Forelimb muscle (tissue), 1 donor: ENCODE results near the gene PALLD. TPM values are rescaled to one million over a fixed set of nuclear protein-coding genes. Genes with fewer than 3 reads are reported as not detected.

Experiments used
- DNase-seq: peaks from one replicate; pipeline ENCODE4 v3.0.0-alpha.2; 2013; ENCODE audit warnings: low read depth
- polyA plus RNA-seq: library from polyadenylated mRNA; unstranded; fragments of 120-200 nt; gene quantifications from one replicate; pipeline ENCODE4 v1.2.1, GENCODE V29; 2013; ENCODE audit not compliant: insufficient read length

PALLD gene
- polyA plus RNA-seq, 1 donor: 167 TPM

DNA sequence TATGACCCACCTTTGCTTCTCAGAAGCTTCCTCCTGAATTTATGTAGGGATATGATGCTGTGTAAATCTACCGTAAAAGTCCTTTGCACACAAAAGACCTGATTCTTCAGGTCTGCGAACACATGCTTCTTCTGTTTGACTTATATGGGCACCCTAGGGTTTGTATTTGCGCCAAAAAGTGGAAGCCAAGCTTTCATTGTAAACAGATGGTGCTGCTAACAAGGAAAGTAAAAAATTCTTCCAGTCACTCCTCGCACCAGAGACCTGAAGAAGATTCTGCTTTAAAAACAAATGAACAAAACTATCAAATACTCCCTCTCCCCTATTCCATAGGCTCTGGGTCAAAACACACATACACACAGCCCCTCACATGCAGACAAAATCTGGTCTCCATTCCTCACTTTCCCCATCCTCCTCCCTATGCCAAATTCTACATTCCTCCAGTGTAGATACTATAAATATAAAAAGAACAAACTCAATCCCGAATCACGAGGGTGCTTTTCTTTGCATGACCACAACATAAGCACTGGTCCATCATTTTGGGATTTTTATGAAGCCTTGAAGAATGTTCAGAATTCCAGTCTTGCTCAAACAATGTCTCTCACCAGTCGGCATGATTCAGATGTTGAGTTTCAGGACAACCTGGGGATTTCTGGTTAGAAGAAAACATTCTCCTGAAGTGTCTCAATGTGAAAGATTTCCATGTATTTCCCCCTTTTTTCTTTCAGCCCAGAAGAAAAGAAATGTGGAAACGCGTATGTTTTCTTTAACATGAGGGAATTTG lies 125.1 kb downstream of the PALLD start:
- DNase-seq: no peak

DNA sequence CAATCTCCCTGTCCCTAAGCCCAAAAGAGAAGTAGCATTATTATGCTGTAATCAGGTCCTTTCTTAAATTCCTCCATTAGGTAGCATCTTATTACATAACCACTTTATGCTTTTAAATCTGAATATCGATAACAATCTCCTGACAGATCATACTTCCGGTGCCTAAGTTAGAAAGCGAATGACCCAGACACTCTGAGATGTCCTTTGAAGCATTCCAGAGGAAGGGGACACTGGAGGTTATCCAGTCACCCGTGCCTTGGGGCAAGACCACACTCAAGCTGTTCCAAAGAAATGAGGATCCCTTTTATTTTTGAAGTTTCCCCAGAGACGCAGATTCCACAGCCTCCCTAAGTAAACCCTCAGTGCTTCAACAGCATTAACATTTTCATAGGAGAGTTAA lies 125.7 kb downstream of the PALLD start:
- no peak for DNase-seq

DNA sequence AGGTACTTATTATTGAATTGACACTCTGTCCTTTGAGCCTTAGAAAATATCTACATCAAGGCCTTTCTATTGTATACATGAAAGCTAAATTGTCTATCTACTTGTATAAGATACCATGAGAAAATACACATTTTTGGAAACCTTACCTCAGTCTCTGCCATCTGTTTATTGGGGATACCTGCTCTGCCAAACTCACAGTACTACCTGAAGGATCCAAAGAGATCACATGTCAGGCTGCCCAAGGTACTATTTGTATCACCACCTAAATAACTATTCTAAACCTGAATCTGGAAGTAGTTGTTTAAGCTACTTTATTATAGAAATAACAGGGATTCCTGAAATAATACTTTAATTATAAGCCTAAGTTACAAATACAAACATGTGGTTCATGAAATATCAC lies 126.2 kb downstream of the PALLD start:
- no peak for DNase-seq

DNA sequence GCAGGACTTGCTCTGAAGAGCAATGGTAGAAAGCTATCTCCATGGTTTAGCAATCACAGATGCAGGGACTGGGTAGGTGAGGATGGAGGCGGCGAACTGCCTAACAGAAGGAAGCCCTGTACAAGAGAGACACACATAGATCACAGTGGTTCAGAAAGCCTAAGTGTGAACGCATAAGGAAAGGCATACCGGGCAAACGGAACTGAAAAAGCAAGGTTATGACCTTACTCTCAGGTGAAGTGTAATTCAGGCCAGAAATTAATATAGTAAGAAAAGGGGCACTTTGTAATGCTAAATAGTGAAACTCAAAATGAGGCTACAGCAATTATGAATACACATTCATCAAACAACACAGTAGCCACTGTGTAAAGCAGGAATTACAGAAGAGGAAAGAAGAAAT lies 126.6 kb downstream of the PALLD start:
- DNase-seq: no peak

DNA sequence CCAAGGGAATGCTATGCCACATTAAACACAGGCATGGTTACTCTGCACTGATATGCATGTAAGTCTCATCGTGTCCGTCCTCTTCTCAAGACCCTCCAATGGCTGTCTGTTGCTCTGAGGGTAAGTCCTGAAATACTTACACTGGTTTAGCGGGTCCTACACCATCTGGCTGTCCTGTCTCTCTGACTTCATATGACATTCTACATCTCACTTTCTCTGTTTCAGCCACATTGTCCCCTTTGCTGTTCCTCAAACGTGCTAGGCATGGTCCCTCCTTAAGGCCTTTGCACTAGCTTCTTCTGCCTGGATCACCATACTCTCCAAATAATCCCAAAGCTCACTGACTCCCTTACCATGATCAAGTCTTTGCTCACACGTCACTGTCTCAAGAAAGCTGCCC lies 131.4 kb downstream of the PALLD start:
- no peak for DNase-seq

DNA sequence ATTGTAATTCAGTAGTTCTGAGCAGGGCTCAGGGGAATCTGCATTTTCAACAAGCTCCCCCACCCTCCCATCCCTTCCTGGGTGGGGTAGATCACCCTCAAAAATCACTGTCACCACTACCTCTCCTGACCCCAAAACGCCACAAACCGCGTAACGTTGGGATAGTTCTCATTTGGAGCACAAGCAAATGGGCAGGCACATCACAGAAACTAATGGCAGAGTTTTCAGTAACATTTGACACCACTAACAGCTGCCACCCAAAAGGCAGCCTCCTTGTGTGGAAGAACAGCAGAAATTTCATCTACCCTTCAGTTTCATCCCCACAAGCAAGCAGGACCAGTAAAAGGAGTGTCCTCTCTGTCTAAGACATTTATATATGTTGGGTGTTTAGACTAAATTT lies 132.7 kb downstream of the PALLD start:
- DNase-seq: no peak

DNA sequence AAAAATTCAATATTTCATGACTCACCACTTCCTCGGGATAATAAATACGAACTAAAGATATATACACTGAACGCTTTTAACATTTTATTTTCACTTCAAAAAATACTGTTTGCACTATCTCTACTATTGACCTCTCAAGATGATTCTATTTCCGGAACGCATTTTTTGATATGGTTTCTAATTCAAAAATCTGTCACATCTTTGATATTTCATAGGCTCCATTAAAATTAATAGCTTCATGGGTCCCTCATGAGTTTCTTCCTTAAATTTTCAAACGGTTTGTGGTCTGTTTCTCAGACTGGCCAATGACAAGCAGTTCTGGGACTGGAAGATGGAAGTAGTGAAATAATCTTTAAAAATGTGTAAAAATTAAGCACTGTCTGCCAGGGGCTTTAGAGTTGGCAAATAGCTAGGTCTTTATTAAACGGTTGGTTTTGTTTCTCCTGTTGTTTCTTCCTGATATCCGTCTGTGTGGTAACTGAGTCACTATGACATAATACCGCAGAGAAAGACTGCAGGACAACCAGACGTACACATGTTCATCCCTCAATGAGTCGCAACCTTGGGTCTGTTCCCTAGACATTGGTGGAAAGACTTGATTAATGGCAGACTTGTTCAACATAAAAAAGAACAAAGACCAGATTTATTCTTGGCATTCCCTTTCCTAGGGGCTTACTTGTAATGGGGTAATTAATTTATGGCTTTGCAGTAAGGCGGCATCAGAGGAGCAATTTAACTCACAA lies 133.8 kb downstream of the PALLD start:
- no peak for DNase-seq

DNA sequence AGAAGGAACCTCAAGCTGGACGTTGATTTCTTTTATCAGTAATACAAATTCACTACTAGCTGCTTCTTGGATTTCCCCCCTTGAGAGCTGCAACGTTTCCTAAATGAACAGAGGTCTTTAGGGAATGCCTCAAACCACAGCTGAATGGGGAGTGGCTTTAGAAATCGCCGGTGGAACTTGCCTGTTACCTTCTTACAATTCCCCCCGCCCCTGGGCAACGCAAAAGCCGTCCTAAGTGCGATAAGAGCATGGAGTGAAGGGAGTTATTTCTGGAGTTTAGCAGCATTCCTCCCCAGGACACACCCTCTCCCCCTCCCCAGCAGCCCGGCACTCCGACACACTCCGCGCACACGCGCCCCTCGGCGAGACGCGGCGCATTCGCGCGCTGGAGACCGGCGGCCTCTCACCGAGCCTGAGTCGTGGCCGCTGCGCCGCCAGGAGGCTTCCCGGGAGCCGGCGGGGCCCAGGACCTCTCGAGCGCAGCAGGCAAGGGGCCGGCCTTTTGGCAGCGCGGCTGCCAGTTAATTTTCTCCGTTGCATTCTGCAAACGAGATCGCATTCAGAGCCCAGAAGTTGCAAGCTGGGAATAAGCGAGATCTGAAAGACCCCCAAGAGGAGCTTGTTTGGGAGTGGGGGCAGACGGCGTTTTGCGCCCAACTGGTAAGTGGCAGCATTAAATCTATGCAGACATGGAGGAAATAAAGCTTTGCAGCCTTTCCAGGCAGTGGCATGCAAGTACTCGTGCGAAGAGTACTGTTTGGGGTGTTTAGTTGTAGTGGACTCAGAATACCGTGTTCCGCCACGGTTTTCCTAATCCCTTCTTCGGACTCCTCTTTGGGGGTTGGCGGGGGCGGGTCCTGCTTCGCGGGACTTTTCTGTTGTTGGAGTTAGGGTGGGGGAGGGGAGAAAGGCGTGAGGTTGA lies 134.7 kb downstream of the PALLD start:
- no peak for DNase-seq

DNA sequence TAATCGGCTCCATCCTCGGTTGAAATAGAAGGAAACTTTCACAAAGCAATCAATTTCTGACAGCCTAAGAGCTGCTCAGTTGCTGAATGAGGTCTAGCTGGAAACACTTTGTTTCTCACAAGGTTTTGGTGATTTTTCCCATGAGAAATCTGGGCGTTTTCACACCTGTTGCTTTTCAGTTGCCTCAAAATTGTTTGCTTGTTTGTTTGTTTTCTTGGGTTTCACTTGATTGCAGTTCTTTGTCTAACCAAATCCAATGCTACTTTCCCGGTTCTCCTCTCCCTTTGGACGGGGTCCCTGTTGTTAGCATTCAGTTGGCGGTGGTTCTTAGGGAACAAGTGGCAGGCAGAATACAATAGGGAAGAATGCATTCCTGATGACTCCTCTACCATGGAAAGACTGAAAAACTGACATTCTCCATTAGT lies 135.5 kb downstream of the PALLD start:
- no peak for DNase-seq

DNA sequence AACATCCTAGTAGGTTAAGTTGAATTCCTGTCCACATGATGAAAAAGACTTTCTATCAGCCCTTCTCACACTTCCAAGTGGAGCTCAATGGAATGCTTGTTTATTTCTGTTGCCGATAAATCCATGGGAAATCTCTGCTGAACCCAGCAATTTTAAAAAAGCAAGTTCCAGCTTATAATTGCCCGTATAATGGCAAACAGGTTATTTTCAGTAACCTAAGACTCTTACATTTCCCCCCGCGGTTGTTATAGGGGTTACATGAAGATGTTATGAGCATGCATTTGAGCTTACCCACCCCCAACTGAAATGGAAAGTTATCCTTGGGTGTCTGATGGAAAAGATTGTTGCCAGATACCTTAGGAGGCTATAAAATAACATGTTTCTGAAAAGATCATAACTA lies 136.2 kb downstream of the PALLD start:
- no peak for DNase-seq

DNA sequence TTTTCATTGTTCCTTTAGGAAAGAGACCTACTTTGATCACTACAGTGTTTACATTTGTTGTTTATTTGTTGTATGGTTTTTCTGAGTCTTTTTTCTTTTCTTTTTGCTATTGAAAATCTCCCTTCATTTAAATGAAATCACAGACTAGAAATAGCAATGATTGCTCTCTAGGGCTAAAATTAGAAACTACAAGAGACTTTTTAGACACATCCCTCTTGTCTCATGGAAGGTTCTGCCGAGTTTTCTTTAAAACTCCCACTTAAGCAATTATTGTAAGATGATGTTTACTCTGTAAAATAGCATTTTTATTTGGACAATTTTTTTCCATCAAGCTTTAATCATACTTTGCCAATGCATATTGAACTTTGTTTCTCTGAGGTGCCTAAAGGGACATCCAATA lies 136.6 kb downstream of the PALLD start:
- DNase-seq: no peak

DNA sequence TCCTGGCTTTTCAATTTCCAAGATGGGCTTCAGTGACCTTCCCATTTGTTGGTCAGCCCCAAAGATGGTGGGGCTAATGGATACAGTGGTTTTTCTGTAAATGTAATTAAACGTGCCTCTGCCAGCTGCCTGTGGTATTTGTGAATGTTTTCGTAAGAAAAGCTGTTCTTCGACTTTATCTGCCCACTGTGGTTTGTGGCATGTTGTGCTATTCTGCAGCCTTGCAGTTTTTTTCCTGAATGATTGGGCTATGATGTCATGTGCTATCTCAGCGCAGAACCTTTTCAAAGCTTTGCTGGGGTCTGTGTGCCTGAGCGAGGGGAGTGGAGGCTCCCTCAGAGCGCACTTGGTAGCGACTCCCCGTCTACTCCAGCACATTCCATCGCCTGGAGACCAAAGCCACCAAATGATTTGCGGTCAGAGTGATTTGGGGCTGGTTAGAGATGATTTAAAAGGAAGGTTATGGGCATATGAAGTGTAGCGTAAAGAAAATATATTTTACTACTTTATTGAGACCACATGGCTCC lies 137.5 kb downstream of the PALLD start:
- no peak for DNase-seq

DNA sequence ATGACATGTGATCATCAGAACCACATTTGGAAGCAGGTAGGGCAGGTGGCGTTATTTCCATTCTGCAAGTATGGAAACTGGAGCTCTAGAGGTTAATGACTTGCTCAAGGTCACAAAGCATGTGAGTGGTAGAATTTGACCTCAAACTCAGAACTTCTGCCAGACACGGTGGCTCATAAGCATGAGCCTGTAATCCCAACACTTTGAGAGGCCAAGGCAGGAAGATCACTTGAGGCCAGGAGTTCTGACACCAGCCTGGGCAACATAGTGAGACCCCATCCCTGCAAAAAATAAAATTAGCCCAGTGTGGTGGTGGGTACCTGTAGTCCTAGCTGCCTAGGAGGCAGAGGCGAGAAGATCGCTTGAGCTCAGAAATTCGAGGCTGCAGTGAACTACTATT lies 139.2 kb downstream of the PALLD start:
- no peak for DNase-seq

DNA sequence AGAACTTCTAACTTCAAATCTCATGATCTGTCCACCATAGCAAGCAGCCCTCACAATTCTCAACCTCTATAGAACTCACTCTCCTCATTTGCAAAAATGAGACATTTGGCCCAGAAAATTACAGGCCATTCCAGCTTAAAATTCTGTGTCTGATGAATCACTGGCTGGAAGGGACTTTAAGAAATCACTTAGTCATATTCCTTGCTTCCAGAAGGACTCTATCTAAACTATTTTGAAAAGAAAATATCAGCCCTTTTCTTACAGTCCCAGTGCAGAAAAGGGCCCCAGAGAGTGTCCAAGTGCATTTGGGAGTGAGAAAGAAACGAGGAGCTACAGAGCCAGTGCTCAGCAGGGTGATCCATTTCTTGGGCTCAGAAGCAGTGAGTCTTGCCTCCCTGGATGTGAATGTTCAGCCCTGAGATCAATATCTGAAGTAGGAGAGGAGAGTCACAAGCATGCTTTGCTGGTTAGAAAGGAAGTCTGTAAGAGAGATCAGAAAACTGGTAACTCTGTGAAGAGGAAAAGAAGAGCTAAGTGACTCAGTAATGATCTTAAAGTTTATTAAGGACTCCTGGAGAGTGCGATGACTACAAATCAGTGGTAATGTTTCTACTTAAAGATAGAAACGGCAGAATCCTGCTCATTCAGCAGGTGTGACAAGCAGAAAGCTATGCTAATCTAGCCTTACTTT lies 139.8 kb downstream of the PALLD start:
- DNase-seq: no peak

DNA sequence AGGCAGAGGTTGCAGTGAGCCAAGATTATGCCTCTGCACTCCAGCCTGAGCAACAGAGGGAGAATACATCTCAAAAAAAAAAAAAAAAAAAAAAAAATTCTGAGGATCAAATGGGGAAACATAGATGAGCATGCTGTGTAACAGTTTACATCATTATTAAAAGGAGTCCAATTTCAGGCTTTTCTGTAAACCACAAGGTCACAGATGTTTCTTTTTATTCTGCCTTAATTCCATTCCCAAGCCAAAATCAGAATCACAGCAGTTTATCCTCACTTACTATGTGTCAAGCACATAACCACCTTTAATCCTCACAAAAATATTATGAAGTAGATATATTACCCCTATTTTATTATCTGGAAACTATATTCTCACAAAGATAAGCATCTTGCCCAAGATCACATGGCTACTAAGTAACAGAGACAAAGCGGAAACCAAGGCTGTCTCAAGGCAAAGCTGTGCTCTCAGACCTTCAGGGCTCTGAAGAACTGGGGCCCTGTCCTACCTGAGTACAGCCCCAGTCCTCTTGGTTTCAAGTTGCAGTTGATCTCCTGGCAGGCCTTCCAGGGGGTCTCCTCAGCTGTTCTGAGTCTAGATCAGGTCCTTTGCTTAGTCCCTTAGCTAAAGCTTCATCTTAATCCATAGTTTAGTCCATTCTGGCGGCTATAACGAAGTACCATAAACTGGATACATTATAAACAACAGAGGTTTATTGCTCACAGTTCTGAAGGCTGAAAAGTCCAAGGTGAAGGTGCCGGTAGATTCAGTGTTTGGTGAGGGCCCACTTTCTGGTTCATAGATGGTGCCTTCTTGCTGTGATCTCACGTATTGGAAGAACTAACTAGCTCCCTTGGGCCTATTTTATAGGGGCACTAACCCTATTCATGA lies 141.3 kb downstream of the PALLD start:
- DNase-seq: no peak

DNA sequence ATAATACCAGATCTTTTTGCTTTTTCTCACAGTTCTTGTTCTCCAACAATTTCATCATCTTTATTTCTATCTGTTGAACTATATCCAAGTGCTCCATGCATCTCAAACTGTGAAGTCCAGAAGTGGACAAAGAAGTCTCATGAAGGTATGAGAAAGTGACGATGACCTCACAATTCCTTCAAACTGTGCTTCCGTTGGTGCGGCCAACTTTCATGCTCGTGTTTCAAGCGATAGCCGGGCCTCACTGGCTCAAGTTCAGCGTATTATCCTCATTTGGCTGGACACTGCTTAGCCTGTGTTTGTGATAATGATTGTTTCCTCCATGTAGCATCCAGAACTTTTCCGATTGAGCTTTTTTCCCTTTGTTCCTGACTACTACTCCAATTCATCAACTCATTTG lies 143.1 kb downstream of the PALLD start:
- DNase-seq: no peak

DNA sequence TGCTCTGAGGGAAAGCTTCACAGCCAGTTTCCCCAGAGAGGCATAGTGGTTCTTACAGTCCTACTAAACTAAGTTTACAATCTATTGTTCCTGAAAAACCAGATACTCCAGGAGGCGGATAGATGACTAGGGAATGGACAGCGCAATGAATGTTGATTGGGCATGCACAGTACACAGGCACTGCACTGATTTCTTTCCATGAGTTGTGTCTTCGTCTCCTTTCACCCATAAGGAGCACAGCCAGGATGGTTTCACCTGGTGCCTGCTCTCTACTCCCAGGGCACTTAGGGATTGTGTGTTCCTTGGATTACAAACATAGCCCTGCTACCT lies 144.9 kb downstream of the PALLD start:
- no peak for DNase-seq

DNA sequence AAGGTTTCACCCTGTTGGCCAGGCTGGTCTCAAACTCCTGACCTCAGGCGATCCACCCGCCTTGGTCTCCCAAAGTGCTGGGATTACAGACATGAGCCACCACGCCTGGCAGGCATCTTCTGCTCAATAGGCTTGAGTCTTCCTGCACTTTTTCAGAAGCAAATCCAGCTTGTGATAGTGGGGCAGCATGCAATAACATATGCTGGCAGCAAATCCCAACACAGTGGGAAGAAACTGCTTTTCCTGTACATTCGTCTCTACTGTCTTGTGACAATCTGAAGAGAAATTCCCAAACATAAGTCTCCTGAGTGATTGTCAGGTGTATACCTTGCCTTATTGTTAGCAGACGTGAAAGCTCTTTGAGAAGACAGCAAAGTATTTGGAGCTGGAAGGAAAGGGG lies 145.7 kb downstream of the PALLD start:
- no peak for DNase-seq

DNA sequence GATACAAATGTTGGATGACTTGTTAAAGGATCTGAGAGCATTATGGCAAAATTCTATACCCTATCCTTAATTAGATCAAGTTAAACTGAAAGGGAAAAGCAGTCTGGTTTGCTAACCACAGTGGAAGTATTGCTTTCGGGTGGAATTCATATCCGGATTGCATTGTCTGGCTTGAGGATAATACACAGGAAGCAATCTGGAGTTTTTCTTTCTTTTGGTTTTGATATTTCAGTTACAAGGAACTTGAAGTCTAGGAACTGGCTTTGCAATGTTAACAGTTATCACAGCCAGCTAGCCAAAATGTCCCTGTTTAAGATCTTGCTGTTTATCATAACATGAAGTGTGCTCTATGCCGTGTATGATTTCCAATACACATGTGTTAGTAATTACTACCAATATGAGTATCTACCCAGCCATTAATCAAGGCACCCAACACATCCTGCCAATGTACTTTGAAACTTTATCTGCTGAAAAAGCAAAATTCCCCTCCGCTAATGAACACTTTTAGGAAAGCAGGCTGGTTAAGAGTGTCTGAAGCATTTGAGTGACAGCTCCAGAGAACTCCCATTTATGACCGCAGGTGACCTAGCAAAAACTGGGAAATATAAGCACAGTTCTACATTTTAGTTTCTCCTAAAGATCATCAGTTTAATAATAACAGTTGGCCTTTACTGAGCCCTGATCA lies 146.4 kb downstream of the PALLD start:
- DNase-seq: no peak

DNA sequence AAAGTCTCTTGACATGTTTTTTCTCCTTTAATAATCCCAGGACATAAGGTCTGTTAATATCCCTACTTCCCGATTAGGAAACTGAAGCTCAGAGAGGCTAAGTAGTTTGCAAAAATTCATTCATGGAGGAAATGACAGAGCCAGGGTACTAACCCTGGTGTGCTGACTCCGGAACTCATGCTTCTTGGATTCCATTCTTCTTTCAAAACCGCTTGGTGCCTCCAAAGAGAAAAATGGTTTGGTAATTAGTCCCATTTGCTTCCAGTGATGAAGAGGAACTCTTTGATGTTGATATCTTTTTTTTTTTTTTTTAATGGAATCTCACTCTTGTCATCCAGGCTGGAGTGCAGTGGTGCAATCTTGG lies 146.9 kb downstream of the PALLD start:
- no peak for DNase-seq
